NCI-H345 (cell line): ENCODE measurements around the gene RDH5.

ENCODE experiments used
- DNase-seq: peaks from one replicate; lab custom pipeline; 2025; lab: John Stamatoyannopoulos, UW

Gene RDH5

DNA sequence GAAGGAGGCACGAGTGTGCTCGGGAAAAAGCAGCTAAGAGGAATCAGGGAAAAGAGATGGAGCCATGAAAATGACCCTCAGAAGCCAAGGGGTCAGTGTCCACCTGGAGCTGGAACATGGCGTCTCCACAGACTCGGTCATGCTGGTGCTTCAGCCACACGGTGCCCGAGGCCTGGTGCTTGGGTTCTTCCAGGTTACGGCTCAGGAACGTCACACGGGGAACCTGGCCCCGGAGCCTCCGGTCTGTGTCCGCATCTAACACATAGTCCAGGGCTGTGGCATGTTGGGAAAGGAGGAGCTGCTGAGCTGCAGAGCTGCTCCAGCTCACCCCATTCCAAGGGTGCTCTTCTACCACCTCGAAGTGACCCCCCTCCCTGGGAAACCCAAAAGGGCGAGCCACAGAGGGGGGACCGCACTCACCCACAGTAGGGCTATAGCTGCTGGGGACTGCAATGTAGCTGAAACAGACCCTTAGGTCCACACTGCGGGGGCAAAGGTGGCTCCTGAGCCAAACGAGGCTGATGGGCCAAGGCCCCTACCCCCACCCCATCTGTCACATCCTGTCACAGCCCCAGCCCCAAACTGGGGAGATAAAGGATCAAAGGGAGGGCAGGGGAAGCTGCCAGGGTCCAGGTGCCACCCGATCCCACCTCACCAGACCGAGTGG is 23.3 kb upstream of the RDH5 start:
- DNase-seq = no peak

DNA sequence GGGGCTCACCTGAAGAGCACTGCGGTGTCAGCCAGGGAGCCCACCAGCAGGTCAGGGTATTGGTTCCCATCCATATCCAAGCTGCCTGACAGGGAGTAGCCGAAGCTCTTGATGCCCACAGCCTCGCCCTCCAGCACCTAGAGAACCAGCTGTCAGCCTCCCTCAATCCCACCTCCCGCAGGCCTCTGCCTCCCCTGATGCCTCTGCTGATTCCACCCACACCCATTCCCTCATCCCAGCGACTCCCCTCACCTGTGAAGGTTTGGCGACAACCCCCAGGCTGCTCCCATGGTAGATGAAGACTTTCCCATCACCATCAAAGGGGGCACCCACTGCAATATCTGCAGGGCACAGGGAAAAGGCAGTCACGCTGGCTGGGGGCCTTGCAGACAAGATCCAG is 22.5 kb upstream of the RDH5 start:
- no peak for DNase-seq

DNA sequence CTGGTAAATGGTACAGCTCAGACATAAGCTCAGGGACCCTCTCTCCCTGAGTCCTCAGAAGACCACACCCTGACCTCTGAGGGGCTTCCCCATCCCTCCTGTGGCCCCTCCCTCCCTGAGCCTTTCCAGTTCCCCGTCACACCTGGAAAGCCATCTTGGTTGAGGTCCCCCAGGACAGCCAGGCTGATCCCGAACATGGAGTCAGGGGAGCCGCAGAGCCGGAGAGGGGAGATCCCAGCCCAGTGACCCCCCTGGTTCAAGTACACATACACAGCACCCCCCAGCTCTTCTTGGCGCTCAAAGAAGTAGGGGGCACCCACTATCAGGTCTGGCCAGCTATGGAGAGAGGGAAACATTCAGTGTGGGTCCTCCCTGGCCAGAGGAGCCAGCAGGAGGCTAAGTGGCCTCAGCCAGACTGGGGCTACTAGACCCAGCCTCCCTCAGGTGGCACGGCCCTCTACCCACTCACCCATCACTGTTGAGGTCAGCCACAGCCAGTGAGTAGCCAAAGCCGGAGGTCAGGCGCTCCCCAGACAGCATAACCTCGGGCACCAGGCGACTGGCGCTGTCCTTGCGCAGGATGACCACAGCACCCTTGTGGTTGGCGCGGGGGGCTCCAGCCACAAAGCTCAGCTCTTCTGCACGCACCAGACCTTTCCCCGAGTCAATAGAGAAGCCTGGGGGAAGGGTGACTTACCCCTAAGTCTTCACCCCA is 21.8 kb upstream of the RDH5 start:
- no peak for DNase-seq

DNA sequence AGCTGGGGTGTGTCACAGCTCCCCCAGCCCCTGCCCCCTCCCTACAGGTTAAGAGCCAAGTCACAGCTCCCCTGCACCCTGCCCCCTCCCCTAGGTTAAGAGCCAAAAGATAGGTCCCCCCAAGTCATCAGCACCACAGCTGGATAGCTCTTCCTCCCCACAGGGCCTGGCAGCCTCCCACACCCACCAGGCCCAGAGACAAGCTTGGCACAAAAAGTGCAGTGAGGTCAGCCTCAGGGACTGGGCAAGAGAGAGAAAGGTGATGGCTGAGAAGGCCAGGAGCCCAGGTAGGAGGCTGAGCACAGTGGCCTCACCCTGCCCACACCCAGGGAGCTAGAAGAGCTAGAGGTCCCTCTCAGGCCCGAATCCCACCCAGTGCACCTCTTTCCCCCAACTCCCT is 21.2 kb upstream of the RDH5 start:
- no peak for DNase-seq

DNA sequence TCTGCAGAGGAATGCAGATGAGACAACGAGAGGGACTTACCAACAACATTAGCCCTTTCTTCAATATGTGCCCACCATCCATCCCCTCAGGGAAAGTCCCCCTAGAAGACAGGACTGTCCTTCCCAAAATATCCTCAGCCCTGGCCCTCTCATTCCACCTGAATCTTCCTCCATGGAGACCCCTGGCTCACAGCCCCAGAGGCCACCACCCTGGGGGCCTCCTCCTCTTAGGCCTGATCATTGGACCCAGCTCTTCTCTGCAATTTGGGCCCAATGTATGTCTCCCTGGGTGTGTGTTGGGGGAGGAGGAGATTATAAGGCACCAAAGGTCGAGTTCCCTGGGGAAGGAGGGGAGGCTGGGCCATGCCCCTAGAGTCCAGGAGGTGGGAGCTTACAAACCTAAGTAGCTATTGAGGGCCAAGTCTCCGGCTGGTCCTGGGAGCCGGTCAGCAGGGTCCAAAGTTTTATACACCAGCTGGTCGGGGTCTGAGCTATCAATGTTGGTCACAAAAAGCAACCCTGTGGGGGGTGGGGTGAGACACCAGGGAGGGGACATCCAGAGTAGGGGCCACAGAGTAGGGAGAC is 20.6 kb upstream of the RDH5 start:
- no peak for DNase-seq

DNA sequence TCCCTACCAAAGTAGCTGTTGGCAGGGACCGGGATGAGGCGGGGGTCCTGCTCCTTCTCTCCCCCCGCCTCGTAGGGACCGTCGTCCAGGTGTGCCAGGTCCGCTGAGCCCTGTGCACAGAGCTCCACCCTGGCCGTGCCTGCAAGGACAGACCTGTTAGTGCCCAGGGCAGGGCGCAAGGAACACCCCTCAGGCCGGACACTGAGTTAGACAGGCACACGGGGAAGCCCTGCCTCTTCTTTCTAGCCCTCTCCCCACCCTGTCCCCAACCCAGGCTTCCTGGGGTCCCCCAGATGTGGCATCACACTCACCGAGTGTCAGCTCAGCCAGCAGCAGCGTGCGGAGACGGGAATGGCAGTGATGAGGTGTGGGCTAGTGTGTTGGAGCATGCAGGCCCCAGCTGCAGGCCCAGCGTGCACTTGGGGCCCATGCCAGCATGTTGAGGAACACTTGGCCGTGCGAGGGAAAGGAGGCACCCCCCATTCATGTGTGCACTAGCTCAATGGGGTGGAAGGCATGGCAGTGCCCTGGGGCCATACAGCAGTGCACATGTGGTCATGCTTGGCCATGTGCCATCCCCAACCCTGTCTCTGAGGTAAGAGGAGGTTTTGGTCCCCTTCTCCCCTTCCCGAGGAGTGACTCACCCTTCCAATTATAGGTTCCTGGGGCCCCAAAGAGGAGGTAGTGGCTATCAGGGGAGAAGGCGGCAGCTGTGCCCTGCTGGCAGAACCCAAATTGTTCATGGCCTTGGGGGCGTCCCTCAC is 19.8 kb upstream of the RDH5 start:
- no peak for DNase-seq

DNA sequence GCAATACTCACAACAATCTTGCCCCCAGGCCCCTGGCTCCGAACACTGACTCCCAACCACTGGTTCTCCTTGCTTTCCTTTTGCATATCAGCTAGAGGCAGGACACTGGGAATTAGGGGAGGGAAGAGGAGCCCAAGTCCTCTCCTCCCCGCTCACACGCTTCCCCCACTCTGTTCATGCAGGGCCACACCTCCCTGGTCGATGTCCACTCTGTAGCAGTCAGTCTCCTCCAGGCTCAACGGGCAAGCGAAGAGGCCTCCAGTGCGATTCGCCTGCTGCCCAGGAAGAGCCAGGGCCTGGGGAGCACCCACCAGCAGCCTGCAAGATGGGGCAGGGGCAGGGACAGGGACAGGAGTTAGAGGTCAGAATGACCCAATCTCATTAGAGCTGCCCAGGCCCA is 17.3 kb upstream of the RDH5 start:
- DNase-seq = no peak

DNA sequence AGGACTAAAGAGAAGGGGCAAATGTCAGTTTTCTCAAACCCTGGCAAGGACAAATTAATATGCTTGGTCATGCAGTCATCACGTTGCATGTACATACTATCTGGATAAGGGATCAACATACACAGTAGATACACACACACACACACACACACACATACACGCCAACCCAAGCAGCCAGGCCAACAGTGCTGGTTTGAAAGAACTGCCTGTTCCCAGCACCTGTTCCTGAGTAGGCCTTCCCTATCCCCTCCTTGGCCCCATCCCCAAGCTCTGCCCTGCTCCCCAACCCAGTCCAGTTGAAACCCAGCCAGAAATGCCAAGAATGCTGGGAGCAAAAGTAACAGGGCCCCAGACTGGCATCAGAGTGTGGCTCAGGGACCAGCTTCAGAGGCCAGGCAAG is 16.9 kb upstream of the RDH5 start:
- DNase-seq = no peak

DNA sequence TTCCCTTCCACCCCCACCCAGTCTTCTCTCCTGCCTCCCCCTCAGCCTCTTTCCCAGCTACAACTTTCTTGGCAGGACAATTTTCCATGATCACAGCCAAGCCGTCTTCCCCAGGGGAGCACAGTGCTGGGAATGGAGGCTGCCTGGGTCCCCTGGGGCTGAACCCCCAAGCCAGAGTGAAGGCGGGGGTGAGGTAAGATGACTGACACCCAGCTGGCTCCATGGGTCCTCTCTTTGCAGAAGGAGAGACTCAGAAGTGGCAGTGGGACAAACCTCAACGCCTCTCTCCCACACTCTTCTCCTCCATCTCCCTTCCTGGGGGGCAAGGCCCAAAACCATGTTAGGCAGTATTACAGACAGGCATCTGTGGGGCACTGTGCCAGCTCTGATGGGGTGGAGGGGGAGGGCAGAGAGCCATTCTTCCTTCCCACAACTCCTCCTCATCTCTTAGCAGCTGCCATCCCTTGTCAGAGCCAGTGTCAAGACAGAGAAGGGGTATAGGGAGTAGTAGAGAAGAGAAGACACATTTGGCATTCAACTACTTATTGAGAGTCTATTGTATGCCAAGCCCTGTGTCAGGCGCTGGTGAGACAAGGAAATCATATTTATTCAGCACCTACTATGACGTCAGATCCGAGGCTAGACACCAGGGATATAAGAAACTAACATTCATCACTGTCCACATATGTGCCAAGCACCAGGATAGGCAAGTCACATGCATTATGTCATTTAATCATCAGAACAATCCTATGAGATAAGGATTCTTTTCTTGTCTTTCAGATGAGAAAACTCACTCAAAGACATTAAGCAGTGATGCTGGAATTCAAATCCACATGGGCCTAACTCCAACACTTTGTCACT is 16.1 kb upstream of the RDH5 start:
- DNase-seq = no peak

DNA sequence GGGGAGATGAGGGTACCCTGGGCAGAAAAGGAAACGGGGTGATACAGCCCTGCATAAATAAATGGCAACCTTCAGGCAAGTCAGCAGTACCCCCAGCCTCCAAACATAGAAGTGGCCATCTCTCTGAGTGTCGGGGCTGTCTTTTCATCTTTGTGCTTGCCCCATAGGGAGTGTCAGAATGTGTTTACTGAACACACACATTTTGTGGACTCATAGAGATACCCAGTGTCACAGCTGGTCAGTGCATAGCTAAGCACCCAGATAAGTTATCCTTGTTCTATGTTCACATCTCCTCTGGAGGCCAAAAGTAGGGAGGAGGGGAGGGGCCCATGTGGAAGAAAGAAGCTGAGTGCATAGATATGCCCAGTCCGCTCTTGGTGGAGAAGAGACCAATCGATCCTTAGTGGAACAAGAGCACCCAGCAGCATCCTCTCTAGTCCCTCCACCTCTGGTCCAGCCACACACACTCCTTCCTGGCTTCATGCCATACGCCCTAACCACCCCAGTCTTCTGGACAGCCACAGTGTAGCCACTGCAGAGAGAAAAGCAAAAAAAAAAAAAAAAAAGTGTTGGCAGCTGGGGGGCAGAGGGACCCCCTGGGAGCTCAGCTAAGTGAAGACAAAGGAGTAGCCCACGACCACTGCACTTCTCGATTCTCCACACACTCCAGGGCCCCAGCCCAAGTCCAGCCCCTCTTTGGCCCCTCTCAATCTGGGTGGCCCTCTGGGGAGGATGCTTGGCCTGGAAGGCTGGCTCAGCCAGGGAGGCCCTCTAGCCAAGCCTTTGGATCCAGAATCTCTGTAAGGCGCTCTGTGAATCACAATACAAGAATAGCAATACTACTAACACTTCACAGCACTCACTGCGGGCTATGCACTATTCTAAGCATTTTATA is 15.1 kb upstream of the RDH5 start:
- no peak for DNase-seq

DNA sequence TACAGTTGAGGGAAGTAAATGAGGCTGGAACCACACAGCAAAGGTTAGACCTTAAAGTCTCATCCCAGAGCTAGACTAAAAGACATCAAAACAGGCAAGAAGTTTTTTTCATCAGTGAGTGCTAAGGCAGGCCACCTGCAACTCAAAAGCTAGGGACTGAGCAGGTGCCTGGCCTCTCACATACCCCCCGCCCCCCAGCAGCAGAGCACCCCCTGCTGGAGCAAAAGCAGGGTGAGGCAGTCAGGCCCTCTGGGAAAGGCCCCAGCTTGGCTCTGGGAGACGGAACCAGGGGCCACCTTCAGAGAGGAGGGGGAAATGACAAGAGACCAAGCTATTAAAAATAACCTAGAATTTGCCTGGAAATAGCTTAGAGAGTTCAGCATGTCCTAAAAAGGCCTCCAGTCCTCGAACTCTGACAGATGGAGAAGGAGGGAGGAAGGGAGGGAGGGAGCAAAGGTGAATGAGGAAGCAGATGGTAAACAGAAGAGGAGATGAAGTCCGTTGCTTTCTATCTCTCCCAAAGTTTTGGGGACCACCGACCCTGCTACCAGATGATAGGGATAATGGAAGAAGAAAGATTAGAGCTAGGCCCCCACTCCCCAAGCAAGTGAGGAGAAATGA is 14.3 kb upstream of the RDH5 start:
- no peak for DNase-seq

DNA sequence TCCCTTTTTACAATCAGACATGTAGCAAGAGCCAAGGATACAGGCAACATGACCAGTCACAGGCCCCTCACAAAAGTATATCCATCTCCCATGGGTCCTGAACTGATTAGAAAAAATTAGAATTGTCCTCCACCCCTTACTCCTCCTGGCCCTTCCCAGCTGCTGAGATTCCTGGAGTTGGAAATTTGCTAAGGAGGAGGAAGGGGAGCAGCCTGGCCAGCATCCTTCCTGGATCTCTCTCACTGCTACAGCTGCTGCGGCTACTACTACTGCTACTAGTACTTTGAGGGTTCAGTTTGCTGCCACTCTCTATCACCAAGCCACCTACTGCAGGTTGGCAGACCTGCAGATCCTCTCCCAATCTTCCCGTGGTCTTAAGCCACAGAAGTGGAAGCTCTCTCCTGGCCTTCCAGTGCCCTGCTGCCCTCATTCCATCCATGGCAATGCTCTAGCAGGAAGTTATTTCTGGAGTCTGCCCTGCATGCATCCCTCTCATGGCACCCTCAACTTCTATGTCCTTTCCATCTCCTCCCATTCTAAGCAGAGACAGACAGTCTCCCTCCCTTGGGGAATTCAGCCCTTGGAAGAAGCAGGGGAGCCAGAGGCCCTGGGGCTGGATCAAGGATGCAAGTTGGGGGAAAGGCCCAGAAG is 13.5 kb upstream of the RDH5 start:
- DNase-seq = no peak

DNA sequence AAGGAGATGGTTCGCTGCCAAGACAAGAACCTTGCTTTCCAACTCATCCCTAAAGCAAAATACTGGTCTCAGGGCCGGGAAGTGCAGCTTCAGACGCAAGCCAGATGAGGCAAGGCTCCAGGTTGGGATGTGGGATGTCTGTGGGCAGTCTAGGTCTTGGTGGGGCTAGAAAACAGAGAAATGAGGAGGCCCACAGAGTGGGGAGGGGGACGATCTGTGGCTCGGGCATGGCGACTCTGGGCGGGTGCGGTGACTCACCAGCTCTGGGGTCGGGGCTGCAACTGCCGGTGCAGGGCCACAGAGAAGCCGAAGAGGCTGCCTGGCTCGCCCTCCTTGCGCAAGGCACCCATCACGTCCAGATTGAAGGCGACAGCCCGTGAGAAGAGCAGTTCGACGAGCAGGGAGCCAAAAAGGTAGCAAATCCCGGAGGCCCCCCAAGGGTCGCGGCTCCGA is 12.9 kb upstream of the RDH5 start:
- DNase-seq = peak; percentile 28

DNA sequence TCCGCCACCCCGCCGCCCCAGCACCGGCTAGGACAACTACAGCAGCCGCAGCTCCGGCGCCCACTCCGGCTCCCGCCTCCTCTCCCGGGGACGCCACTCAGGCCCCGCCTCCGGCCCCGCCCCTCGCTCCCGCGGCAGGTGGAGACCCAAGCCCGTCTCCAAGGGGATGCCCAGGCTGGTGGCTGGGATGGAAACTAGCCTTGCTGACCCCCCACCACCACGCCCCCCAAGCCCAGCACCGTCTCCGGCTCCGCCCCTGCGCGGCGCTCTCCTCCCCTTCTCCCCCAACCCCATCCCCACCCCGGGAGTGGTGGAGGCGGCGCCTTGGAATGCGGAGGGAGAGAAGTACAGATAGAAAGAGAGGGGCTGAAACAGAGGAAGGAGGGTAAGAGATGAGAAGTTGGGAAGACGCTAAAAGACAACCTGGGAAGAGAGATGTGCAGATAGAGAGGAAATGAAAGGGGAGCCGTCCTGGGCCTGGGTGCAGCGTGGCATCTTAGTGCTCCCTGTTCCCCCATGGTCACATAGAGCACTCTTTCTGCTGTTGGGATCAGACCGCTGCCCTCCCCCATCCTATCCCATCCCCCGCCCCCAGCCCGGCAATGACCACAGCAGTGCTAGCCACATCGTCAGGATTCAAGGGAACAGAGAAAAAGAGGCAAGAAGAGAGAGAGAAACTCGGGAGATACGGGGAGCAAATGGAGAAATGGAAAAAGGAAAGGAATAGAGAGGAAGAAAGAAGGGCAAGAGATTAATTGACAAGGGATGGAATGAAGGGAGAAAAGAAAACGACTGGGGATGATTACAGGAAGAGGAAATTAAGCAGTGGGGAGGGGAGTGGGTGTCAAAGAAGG is 12.1 kb upstream of the RDH5 start, which contains the start of gene ITGA7:
Gene ITGA7 (minus strand): TSS at position 64 of the 854 bp plus-strand sequence. CDS start 222 bp downstream, outside the sequence.
- peak; percentile 82 for DNase-seq

DNA sequence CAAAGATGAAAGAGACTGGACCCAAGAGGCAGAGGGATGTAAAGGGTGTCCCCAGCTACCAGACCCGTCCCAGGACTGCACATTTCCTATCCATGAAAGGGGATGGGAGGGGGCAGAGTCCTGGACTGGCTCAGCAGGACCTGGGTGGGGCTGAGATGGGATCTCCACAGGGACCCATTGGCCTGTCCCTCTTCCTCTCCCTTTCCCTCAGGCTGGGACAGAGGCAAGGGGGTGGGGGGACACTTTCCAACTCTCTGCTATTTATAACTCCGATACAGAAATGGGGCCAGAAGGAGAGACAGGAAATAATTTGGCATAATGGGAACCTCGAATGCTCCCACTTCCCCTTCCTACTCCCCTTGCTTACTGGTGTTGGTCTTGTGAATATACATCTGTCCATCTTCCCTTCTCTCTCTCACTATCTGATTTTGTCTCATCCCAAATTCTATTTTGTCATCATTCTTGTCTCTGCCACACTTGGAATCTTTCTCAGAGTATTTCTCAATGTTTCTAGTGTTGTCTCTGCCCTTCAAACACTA is 11.4 kb upstream of the RDH5 start:
- no peak for DNase-seq

DNA sequence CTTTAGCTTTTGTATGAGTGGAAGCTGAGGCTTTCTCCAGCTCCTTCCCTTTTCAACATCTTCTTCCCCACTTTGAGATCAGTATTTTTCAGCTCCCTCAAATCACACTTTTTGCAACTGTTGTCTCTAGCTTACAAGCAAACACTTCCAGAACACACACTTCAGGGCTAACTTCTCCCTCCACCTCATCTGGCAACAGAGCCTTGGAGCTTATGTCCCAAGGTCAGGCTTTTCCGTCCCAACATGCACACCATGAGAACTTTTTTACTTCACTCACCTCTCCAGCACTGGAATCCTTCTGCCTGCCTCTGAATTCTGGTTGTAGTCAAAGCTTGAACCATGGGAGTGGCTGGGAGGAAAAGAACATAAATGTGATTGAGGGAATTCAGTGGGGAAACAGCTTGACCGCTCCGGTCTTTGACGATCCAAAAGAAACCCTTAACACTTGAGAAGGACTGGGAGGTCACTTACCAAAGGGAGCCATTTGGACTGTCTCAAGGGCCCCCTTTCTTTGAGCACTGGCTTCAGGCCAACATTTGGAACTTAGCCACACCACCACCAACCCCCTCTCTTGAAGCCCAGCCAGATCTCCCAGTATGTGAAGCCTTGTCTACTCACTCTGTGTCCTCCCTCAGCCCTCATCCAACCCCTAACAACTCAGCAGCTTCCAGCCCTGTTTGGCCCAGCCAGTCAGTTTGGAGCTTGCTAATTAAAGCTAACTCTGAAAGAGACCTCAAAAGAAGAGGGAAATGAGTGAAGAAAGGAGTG is 8.2 kb upstream of the RDH5 start:
- DNase-seq = no peak

DNA sequence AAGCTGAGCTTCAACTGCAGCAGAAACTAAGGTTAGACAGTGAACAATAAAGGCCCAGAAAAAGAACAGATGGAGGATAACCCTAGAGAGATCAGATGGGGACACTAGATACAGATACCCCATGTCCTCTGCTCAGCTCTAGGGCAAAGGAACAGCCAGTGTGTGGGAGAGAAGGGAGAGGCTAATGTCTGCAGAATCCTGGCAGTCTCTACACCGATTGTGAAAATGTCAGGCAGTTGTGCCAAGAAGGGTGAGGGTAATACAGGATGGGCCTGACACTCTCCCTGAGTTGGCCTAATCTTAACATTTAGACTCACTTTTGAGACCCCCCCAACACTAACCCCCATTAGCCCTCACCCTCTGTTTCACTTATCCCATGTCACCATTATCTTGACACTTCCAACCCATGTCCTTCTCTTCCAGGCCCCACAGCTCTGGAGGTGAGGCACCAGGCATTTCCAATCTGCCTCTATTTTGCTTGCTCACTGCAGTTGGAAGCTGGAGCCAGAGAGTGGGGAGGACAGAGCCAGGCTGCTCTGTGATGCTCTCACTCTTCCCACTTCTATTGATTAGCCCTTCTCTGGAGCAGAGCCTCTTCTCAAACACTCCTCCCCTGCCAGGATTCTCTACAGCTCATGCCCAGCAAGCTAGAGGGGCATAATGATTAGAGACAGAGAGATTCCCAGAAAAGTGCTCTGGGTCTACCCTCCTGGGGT is 7.3 kb upstream of the RDH5 start:
- no peak for DNase-seq
